Bronchial epithelial cell (primary cell): Measurements from ENCODE around the gene EHD3. TPM values are rescaled to one million over a fixed set of nuclear protein-coding genes. Genes with fewer than 3 reads are reported as not detected.

Source experiments
- DNase-seq: peaks from one replicate; pipeline ENCODE4 v3.0.0-alpha.2; 2010; ENCODE audit warnings: low read depth
- FAIRE-seq: peaks from 2 replicates; lab custom pipeline; 2011; peaks lifted over from hg19 to GRCh38; lab: Jason Lieb, UNC
- H3K27me3 ChIP-seq: 2 replicates; pipeline ENCODE4 v1.5.1; 2011; ENCODE audit warnings: low read length; ENCODE audit not compliant: control insufficient read depth, insufficient read depth
- H3K36me3 ChIP-seq: 2 replicates; pipeline ENCODE4 v1.5.1; 2011; ENCODE audit warnings: low read length; ENCODE audit not compliant: control insufficient read depth, insufficient read depth
- H3K4me3 ChIP-seq: 2 replicates; pipeline ENCODE4 v1.5.1; 2011; ENCODE audit warnings: mild to moderate bottlenecking, low read depth, low read length, control low read depth
- CTCF ChIP-seq: IDR thresholded peaks from 2 replicates; pipeline ENCODE4 v1.5.1; 2011; ENCODE audit warnings: mild to moderate bottlenecking, moderate library complexity, low read length, control low read depth, inconsistent platforms; ENCODE audit not compliant: insufficient read depth, severe bottlenecking
- total RNA-seq: library from RNA; depleted of rRNA; stranded (reverse); fragments of >200 nt; gene quantifications from 2 replicates; pipeline ENCODE4 v1.2.1, GENCODE V29; 2014

Gene EHD3
- total RNA-seq, 1 donor from 2014 or later, result 1.6 TPM

DNA sequence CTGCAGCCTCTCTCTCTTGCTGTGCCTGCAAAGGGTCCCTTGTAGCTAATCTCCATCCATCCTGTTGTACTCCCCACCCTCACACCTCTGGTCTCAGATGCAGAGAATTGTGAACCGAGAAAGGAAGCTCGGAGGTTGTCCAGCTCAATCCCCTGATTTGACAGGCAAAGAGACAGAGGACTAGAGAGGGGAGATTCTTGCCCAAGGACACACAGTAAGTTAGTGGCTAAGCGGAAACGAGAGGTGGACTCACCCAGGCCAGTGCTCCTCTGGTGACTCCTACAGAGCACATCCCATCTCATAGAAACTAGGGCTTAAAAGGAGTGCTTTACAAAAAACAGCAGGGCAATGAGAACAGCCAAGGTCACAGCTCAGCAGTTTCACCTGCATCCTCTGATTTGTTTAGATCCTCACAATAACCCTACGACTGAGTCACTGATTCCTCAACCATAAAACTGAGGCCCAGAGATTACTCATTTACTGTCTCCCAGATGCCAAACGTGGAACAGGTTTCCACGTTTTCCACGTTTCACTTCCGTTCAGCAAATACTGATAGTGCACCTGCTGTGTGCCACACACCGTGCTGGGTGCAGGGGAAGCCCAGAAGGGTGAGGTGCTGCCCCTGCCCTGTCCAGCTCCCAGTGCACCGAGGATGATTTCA lies 22.1 kb downstream of the EHD3 start:
- TF ChIP-seq CTCF, result no peak
- no peaks in the 10 kb centered on the region for H3K27me3 ChIP-seq
- FAIRE-seq (no peak), DNase-seq (peak; percentile 35)
- H3K36me3 ChIP-seq, result no peaks in the 10 kb centered on the region
- no peak overlapping the region for H3K4me3 ChIP-seq

GRCh38 chr2:31256611-31257382 lies 22.8 kb downstream of the EHD3 start:
- Histone ChIP-seq H3K36me3 (no peaks in the 10 kb centered on the region), H3K27me3 (no peaks in the 10 kb centered on the region), H3K4me3 (no peak overlapping the region)
- TF ChIP-seq CTCF, result no peak
- FAIRE-seq (peak; percentile 32), DNase-seq (no peak)

- DNase-seq, result no peak
- FAIRE-seq, result peak; percentile 7
- Histone ChIP-seq H3K27me3 (no peaks in the 10 kb centered on the region), H3K4me3 (no peak overlapping the region), H3K36me3 (no peaks in the 10 kb centered on the region)
- TF ChIP-seq CTCF, result no peak
Measured at GRCh38 chr2:31258351-31258750, 24.4 kb downstream of the EHD3 start.

GRCh38 chr2:31259075-31259474 lies 25.1 kb downstream of the EHD3 start:
- Histone ChIP-seq H3K4me3 (no peak overlapping the region), H3K36me3 (no peaks in the 10 kb centered on the region), H3K27me3 (no peaks in the 10 kb centered on the region)
- TF ChIP-seq CTCF, result no peak
- DNase-seq, result no peak
- FAIRE-seq, result no peak

DNA sequence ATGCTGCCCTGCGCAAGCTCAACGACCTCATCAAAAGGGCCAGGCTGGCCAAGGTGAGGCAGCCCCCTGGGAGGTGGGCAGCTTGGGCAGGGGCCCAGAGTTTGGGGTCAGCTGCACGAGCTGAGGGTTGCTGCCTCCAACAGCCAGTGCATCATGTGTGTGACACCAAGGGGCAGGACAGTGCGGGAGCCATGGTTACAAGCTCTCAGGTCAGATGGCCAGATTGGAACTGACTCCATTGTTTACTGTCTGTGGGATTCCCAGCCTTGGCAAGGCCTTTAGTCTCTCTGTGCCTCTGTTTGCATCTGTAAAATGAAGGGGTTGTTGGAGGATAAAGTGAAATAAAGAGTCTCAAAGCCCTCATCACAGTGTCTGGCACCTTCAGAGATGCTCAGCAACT lies 26.9 kb downstream of the EHD3 start:
- H3K4me3 ChIP-seq, result no peak overlapping the region
- no peaks in the 10 kb centered on the region for H3K36me3 ChIP-seq
- no peaks in the 10 kb centered on the region for H3K27me3 ChIP-seq
- DNase-seq (no peak), FAIRE-seq (peak; percentile 43)
- TF ChIP-seq CTCF, result no peak
